Measurements from ENCODE around the gene GLG1. TPM values are rescaled to one million over a fixed set of nuclear protein-coding genes. Genes with fewer than 3 reads are reported as not detected.
"Not testable (repeated sequence)": the region's sequence is repeated elsewhere in the genome, so short reads cannot be mapped to it uniquely, and the experiment has no call there.

GLG1 gene
- total RNA-seq, 1 donor from 2014 or later, result 50.2 TPM

DNA sequence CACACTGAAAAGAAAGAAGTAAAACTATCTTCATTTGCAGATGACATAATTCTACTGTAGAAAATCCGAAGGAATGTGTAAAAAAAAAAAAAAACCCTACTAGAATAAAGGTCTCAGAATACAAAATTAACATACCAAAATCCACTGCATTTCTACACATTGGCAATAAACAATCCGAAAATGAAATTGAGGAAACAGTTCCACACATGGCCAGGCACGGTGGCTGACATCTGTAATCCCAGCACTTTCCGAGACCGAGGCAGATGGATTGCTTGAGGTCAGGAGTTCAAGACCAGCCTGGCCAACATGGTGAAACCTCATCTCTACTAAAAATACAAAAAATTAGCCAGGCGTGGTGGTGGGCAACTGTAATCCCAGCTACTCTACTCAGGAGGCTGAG, 181.2 kb downstream of the GLG1 start:
- H3K9me3 Mint-ChIP-seq; H3K4me3 Mint-ChIP-seq (ENCODE audit: low read depth); DNase-seq (ENCODE audit: low spot score); intact Hi-C loops (cut with micrococcal nuclease); H3K36me3 Mint-ChIP-seq (ENCODE audit: low read depth); H3K27me3 Mint-ChIP-seq (ENCODE audit: low read depth); H3K27ac Mint-ChIP-seq; H3K4me1 Mint-ChIP-seq (ENCODE audit: low read depth): not testable (repeated sequence)

DNA sequence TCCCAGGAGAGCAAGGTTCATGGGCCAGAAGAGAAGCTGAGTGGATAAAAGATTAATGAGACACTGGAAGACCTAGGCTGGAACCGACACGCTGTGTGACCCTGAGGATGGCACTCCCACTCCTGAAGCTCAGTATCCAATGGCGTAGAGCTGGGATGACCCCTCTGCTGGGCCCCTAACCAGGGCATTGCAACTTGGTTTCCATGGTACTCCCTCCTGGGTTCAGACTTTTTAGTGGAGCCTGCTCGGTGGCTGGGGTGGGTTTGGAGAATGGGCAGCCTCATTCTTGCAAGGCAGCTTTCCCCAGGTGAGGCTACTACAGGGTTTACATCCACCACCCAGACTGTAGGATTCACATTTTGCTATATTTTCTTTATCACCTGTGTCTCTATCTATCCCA, 183.2 kb downstream of the GLG1 start:
- H3K9me3 Mint-ChIP-seq; H3K27me3 Mint-ChIP-seq (ENCODE audit: low read depth); H3K27ac Mint-ChIP-seq; H3K4me3 Mint-ChIP-seq (ENCODE audit: low read depth); H3K4me1 Mint-ChIP-seq (ENCODE audit: low read depth); DNase-seq (ENCODE audit: low spot score); intact Hi-C loops (cut with micrococcal nuclease); H3K36me3 Mint-ChIP-seq (ENCODE audit: low read depth): not testable (repeated sequence)

DNA sequence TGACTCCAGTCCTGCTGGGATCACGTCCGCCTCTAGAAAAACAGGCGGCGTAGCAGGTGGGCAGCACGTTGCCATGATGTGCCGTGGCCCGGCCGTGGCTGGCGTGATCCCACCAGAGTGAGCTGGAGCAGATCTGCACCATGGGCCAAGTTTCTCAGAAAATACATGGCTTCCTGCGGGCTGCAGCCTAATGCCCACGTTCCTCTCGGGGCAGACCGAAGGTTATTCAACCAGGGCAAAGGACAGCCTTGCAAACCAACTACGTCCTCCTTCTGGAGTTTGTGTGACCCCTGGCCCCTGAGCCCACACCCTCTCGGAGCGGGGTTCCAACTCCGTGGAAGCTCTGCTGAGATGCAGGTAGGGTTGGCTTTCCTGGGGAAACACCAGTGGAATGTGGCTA, 184.8 kb downstream of the GLG1 start:
- DNase-seq (ENCODE audit: low spot score); H3K36me3 Mint-ChIP-seq (ENCODE audit: low read depth); H3K4me3 Mint-ChIP-seq (ENCODE audit: low read depth); H3K27me3 Mint-ChIP-seq (ENCODE audit: low read depth); H3K9me3 Mint-ChIP-seq; H3K4me1 Mint-ChIP-seq (ENCODE audit: low read depth); intact Hi-C loops (cut with micrococcal nuclease); H3K27ac Mint-ChIP-seq: not testable (repeated sequence)

DNA sequence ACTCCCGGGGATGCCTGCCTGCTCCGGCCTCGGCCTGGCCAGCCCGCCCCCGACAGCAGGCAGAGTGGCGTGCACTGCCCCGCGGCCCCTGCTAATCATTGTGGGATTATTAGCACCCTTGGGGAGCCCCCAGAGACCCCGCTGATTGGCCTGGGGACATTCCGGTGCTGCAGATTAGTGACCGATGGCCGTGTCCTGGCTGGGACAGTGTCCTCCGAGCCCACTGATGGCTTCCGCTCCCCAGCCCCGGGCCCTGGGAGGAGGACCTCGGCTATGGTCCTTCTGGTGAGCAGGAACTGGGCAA, 185.5 kb downstream of the GLG1 start:
- DNase-seq (ENCODE audit: low spot score); H3K4me1 Mint-ChIP-seq (ENCODE audit: low read depth); intact Hi-C loops (cut with micrococcal nuclease); H3K36me3 Mint-ChIP-seq (ENCODE audit: low read depth); H3K4me3 Mint-ChIP-seq (ENCODE audit: low read depth); H3K27me3 Mint-ChIP-seq (ENCODE audit: low read depth); H3K27ac Mint-ChIP-seq; H3K9me3 Mint-ChIP-seq: not testable (repeated sequence)

GRCh38 chr16:74420612-74421481, 186.1 kb downstream of the GLG1 start, which contains the start of gene CLEC18B:
Gene CLEC18B, minus strand, starts transcription at chr16:74421478. Its CDS starts 208 bp downstream, at chr16:74421270.
- H3K27ac Mint-ChIP-seq; DNase-seq (ENCODE audit: low spot score); H3K27me3 Mint-ChIP-seq (ENCODE audit: low read depth); H3K36me3 Mint-ChIP-seq (ENCODE audit: low read depth); H3K4me1 Mint-ChIP-seq (ENCODE audit: low read depth); intact Hi-C loops (cut with micrococcal nuclease); H3K4me3 Mint-ChIP-seq (ENCODE audit: low read depth); H3K9me3 Mint-ChIP-seq: not testable (repeated sequence)

DNA sequence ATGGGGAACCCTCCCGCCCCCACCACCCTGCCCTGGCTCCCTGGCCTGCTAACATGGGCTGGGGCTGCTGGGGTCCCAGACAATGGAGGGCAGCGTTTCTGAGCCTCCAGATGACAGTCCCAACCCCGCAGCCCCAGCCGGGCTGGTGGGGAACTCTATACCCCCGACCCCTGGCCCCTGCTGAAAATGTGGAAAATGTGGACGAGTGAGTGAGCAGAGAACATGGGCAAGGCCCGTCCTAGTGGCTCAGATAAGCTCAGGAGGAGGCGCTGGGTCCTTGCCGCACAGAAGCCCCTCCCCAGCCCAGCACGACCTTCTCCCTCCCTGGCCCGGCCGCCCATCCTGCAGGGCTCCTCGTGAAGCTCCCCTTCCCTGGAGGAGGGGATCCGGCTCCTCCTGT, 187.1 kb downstream of the GLG1 start:
- DNase-seq (ENCODE audit: low spot score); H3K27me3 Mint-ChIP-seq (ENCODE audit: low read depth); H3K9me3 Mint-ChIP-seq; H3K36me3 Mint-ChIP-seq (ENCODE audit: low read depth); H3K27ac Mint-ChIP-seq; H3K4me3 Mint-ChIP-seq (ENCODE audit: low read depth); intact Hi-C loops (cut with micrococcal nuclease); H3K4me1 Mint-ChIP-seq (ENCODE audit: low read depth): not testable (repeated sequence)

GRCh38 chr16:74417897-74418296, 189.0 kb downstream of the GLG1 start:
- DNase-seq (ENCODE audit: low spot score); H3K9me3 Mint-ChIP-seq; intact Hi-C loops (cut with micrococcal nuclease); H3K36me3 Mint-ChIP-seq (ENCODE audit: low read depth); H3K27me3 Mint-ChIP-seq (ENCODE audit: low read depth); H3K4me1 Mint-ChIP-seq (ENCODE audit: low read depth); H3K27ac Mint-ChIP-seq; H3K4me3 Mint-ChIP-seq (ENCODE audit: low read depth): not testable (repeated sequence)

- H3K4me1 Mint-ChIP-seq (ENCODE audit: low read depth); DNase-seq (ENCODE audit: low spot score); intact Hi-C loops (cut with micrococcal nuclease): not testable (repeated sequence)
These were observed 193.0 kb downstream of the GLG1 start for GRCh38 chr16:74413920-74414319.

DNA sequence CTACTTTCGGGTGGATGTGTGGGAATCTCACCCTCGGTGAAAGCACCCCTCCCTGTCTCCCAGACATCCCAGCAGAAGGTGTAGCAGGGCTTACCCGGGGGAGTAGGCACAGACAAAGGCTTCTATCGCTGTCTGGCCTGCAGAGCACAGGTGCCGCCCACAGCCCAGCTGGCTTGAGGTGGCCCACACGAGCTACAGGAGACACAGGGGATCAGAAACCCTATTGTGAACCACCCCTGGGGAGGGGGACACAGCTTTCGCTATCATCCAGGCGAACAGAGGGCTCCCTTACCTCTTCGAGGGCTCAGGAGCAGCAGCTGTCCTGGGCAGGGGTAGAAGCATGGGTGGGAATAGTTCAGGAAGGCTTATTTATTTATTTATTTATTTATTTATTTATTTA, 193.4 kb downstream of the GLG1 start:
- H3K27ac Mint-ChIP-seq; H3K27me3 Mint-ChIP-seq (ENCODE audit: low read depth); intact Hi-C loops (cut with micrococcal nuclease); H3K4me1 Mint-ChIP-seq (ENCODE audit: low read depth); H3K9me3 Mint-ChIP-seq; H3K4me3 Mint-ChIP-seq (ENCODE audit: low read depth); DNase-seq (ENCODE audit: low spot score); H3K36me3 Mint-ChIP-seq (ENCODE audit: low read depth): not testable (repeated sequence)

More at GRCh38 chr16:74413920-74414319, 193.0 kb downstream of the GLG1 start:
- not testable (repeated sequence) for H3K36me3 Mint-ChIP-seq (ENCODE audit: low read depth); H3K27ac Mint-ChIP-seq; H3K27me3 Mint-ChIP-seq (ENCODE audit: low read depth); H3K9me3 Mint-ChIP-seq; H3K4me3 Mint-ChIP-seq (ENCODE audit: low read depth)

- H3K9me3 Mint-ChIP-seq; intact Hi-C loops (cut with micrococcal nuclease); DNase-seq (ENCODE audit: low spot score); H3K4me3 Mint-ChIP-seq (ENCODE audit: low read depth); H3K4me1 Mint-ChIP-seq (ENCODE audit: low read depth); H3K27me3 Mint-ChIP-seq (ENCODE audit: low read depth); H3K36me3 Mint-ChIP-seq (ENCODE audit: low read depth); H3K27ac Mint-ChIP-seq: not testable (repeated sequence)
These were observed 194.0 kb downstream of the GLG1 start for GRCh38 chr16:74412775-74413390.

DNA sequence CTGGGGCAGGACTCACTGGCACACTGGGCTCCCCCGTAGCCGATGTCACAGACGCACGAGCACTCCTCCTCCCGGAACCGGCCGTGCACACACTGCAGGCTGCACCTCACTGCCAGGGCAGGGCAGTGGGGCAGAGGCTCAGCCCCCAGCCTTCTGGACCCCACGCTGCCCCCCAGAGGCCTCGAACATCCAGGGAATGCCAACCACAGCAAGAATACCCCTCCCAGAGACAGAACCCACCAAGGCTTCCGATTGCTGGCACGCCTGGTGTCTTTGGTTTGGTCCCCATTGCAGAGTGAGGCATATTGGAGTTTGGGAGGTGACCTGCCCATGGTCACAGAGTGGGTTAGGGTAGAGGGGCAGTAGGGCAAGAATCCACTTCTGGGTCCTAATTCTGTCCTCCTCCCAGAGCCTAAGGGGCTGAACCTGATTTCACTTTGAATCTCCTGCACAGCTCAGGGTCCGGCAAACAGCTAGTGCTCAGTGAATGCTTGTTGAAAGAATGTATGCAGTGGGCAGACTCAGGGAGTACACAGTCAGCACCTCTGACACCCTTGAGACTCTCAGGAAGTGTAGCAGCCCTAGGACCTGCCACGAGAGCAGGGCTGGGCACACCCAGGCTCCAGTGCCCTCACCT, 194.7 kb downstream of the GLG1 start:
- intact Hi-C loops (cut with micrococcal nuclease); H3K27ac Mint-ChIP-seq; DNase-seq (ENCODE audit: low spot score); H3K4me1 Mint-ChIP-seq (ENCODE audit: low read depth); H3K27me3 Mint-ChIP-seq (ENCODE audit: low read depth); H3K4me3 Mint-ChIP-seq (ENCODE audit: low read depth); H3K9me3 Mint-ChIP-seq; H3K36me3 Mint-ChIP-seq (ENCODE audit: low read depth): not testable (repeated sequence)

DNA sequence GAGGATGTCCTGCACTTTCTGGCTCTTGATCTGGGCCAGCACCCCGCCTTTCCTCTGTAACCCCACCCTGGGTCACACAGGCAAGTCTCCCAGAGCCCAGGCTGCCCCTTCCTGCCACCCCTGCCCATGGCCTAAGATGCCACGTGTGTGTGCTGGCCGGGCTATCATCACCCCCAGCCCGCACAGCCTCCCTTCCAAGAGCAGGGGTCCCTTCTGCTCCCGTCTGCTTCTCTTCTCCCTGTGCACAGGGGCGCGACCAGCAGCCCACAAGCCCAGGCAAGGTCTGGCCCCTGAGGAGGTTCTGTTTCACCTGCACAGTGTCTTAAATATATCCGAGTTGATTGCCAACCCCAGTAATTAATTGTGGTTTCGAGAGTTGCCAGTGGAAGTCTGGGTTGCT, 195.9 kb downstream of the GLG1 start:
- H3K4me3 Mint-ChIP-seq (ENCODE audit: low read depth); intact Hi-C loops (cut with micrococcal nuclease); H3K9me3 Mint-ChIP-seq; H3K27ac Mint-ChIP-seq; H3K36me3 Mint-ChIP-seq (ENCODE audit: low read depth); H3K4me1 Mint-ChIP-seq (ENCODE audit: low read depth); H3K27me3 Mint-ChIP-seq (ENCODE audit: low read depth); DNase-seq (ENCODE audit: low spot score): not testable (repeated sequence)

All from activated T-helper 2 cell treated with anti-CD3 and anti-CD28 coated beads, Interferon-gamma antibody, Interleukin-2, Interleukin-4, amounts not matched to agents 10 μg/mL and 5 μg/mL and 100 μg/mL, durations not matched to agents 14 hours and 24 hours and 36 hours (primary cell).